ENCODE measurements around the gene RPTOR.

RPTOR gene

DNA sequence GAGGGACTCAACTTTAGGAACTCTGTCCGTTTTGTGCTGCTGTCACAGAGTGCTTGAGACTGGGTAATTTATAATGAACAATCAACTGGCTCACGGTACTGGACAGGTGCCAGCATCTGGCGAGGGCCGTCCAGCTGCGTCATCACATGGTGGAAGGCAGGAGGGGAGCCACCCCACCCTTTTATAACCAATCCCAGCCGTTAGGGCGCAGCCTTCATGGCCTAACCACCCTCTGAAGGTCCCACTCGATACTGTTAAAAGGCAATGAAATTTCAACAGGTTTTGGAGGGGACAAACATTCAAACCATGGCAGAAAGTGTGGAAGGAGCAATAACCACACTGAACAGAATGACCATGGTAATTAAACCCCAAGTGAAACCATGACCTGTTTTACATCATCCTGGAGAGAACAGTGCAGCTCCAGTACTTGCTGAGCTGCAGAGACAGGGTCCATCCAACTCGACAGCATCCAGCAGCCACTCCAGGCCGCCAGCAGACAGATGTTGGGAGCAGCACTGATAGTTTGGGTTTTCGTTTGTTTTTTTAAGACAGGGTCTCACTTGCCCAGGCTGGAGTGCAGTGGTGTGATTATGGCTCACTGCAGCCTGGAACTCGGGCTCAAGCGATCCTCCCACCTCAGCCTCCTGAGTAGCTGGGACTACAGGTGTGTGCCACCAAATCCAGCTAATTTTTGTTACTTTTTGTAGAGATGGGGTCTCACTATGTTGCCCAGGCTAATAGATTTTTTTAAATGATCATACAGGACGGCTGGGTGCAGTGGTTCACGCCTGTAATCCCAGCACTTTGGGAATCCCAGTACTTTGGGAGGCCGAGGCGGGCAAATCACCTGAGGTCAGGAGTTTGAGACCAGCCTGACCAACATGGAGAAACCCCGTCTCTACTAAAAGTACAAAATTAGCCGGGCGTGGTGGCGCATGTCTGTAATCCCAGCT is 458.0 kb downstream of the RPTOR start:
- no peaks in the 10 kb centered on the region for H3K9me3 ChIP-seq (ENCODE audit: control insufficient read depth, insufficient read depth, low read length)

DNA sequence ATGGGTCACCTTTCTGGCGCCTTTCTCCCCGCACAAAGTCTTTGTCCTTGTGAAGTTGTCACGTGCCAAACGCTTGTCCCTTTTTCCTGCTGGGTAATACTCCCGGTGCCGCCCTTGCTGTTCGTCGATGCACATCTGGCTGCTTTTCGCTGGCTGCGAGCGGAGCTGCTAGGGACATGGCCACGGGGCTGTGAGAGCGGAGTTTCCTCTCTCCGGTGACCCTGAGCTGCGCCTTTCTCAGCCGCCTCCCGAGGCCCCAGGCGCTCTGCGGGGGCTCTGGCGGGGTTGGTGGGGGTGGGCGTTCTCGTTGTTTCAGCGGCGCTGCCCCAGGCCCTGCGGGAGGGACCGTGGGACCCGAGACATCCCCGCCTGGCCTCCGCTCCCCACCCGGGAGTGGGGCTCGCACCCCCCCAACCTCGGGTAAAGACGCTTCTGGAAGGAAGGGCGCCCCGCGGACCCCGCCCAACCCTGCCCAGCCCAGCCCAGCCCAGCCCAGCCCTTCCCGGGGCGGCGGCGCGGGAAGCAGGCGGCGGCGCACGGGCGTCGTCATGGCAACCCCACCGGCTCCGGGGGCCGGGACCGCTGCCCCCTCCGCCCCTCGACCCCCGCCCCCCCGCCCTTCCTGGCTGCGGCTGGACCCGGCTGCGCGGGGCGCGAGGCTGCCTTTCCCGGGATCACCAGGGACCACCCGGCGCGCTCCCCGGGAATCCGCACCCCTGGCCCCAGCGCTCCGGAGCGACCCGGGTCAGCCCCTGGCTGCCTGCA is 459.3 kb downstream of the RPTOR start:
- Histone ChIP-seq H3K36me3 (ENCODE audit: control insufficient read depth, insufficient read depth, low read length) (peaks cover 6% of the 10 kb centered on the region; the same call in 1 of the 2 replicates), H3K4me1 (ENCODE audit: control insufficient read depth, insufficient read depth, low read length) (no peaks in the 10 kb centered on the region; the same call in 1 of the 2 replicates), H3K27me3 (ENCODE audit: control insufficient read depth, insufficient read depth, low read length) (peaks cover 10% of the 10 kb centered on the region; the same call in 1 of the 2 replicates), H3K4me3 (ENCODE audit: low read length) (peak overlapping the region; percentile 13; the same call in 1 of the 2 replicates), H3K9me3 (ENCODE audit: control insufficient read depth, insufficient read depth, low read length) (no peaks in the 10 kb centered on the region), H3K27ac (ENCODE audit: low read length) (no peak overlapping the region)
- no peak for DNase-seq (ENCODE audit: low read depth, low spot score)
- no CpG with 5 or more reads among the region's 72 CpGs for WGBS (ENCODE audit: insufficient coverage, insufficient read length)

More for the DNA sequence above, 458.0 kb downstream of the RPTOR start:
- Histone ChIP-seq H3K36me3 (ENCODE audit: control insufficient read depth, insufficient read depth, low read length) (peaks cover 16% of the 10 kb centered on the region), H3K4me3 (ENCODE audit: low read length) (no peak overlapping the region), H3K4me1 (ENCODE audit: control insufficient read depth, insufficient read depth, low read length) (no peaks in the 10 kb centered on the region; the same call in 1 of the 2 replicates), H3K27ac (ENCODE audit: low read length) (no peak overlapping the region), H3K27me3 (ENCODE audit: control insufficient read depth, insufficient read depth, low read length) (peaks cover 10% of the 10 kb centered on the region; the same call in 1 of the 2 replicates)
- no peak for DNase-seq (ENCODE audit: low read depth, low spot score)
- no CpG with 5 or more reads among the region's 21 CpGs for WGBS (ENCODE audit: insufficient coverage, insufficient read length)

DNA sequence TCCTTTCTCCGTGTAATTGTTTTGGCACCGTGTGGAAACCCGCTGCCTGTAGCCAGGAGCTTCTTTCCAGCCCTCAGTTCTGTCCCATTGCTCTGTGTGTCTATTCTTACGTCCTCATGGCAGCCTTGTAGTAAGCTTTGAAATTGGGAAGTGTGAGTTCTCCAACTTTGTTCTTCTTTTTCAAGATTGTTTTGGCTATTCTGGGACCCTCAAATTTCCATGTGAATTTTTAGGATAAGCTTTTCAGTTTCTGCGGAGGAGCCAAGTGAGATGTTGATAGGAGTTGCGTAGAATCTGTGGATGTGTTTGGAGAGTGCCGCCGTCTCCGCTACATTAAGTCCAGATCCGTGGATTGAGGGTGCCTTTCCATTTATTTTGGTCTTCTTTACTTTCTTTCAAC is 462.3 kb downstream of the RPTOR start:
- no peak for DNase-seq (ENCODE audit: low read depth, low spot score)
- H3K4me1 ChIP-seq (ENCODE audit: control insufficient read depth, insufficient read depth, low read length), result no peaks in the 10 kb centered on the region; the same call in 1 of the 2 replicates
- H3K4me3 ChIP-seq (ENCODE audit: low read length), result no peak overlapping the region
- WGBS (ENCODE audit: insufficient coverage, insufficient read length), result no CpG with 5 or more reads among the region's 10 CpGs
- H3K27ac ChIP-seq (ENCODE audit: low read length), result no peak overlapping the region
- no peaks in the 10 kb centered on the region for H3K36me3 ChIP-seq (ENCODE audit: control insufficient read depth, insufficient read depth, low read length)
- H3K9me3 ChIP-seq (ENCODE audit: control insufficient read depth, insufficient read depth, low read length), result no peaks in the 10 kb centered on the region; the same call in 1 of the 2 replicates
- H3K27me3 ChIP-seq (ENCODE audit: control insufficient read depth, insufficient read depth, low read length), result peaks cover 10% of the 10 kb centered on the region; the same call in 1 of the 2 replicates

DNA sequence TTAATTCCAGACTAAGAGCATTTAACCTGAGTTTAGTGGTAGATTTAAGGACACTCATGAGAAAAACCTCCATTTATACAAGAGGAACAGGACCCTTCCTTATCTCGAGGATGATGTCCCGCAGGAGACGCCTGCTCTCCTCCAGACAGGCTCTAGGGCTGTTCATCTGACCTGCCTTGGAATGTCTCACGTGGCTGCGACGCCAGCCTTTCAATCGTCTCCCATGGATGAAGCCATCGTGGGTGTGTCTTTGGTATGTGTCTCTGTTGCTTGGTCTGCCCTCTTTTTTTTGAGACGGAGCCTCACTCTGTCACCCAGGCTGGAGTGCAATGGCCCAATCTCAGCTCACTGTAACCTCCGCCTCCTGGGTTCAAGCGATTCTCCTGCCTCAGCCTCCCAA is 463.5 kb downstream of the RPTOR start:
- no peak overlapping the region for H3K27ac ChIP-seq (ENCODE audit: low read length)
- no peak for DNase-seq (ENCODE audit: low read depth, low spot score)
- H3K4me1 ChIP-seq (ENCODE audit: control insufficient read depth, insufficient read depth, low read length), result no peaks in the 10 kb centered on the region; the same call in 1 of the 2 replicates
- peaks cover 7% of the 10 kb centered on the region; the same call in 1 of the 2 replicates for H3K27me3 ChIP-seq (ENCODE audit: control insufficient read depth, insufficient read depth, low read length)
- no peaks in the 10 kb centered on the region for H3K36me3 ChIP-seq (ENCODE audit: control insufficient read depth, insufficient read depth, low read length)
- H3K4me3 ChIP-seq (ENCODE audit: low read length), result no peak overlapping the region
- no peaks in the 10 kb centered on the region; the same call in 1 of the 2 replicates for H3K9me3 ChIP-seq (ENCODE audit: control insufficient read depth, insufficient read depth, low read length)
- no CpG with 5 or more reads among the region's 11 CpGs for WGBS (ENCODE audit: insufficient coverage, insufficient read length)

DNA sequence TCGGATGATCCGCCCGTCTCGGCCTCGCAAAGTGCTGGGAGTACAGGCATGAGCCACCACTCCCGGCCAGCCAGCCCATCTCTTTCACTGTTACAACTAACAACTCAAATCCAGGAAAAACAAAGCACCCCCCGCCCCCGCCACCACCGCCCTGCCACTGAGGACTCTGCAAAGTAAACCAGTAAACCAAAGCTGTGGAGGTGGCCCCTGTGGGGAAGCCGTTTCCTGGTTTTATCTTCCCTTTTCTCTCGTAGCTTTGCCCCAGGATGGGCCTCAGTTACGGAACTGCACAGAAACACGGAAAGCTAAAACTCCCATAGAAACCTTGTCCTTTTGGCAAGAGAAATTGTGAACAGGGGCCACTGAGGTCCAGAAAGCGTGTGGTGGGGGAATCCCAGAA is 464.5 kb downstream of the RPTOR start:
- Histone ChIP-seq H3K36me3 (ENCODE audit: control insufficient read depth, insufficient read depth, low read length) (no peaks in the 10 kb centered on the region), H3K4me3 (ENCODE audit: low read length) (no peak overlapping the region), H3K27ac (ENCODE audit: low read length) (no peak overlapping the region), H3K9me3 (ENCODE audit: control insufficient read depth, insufficient read depth, low read length) (no peaks in the 10 kb centered on the region; the same call in 1 of the 2 replicates), H3K27me3 (ENCODE audit: control insufficient read depth, insufficient read depth, low read length) (peaks cover 7% of the 10 kb centered on the region; the same call in 1 of the 2 replicates), H3K4me1 (ENCODE audit: control insufficient read depth, insufficient read depth, low read length) (no peaks in the 10 kb centered on the region)
- no CpG with 5 or more reads among the region's 14 CpGs for WGBS (ENCODE audit: insufficient coverage, insufficient read length)
- no peak for DNase-seq (ENCODE audit: low read depth, low spot score)

DNA sequence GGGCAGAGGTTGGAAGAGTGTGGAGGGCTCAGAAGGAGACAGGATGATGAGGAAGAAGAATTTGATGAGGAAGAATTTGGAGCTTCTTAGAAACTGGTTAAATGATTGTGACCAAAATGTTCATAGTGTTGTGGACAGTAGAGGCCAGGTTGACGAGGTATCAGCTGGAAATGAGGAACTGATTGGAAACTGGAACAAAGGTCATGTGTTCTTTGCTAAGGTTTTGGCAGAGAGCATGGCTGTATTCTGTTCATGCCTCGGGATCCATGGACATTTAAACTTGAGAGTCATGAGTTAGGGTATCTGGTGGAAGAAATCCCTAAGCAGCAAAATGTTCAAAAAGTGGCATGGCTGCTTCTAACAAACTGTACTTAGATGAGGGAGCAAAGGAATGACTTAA is 466.3 kb downstream of the RPTOR start:
- H3K4me3 ChIP-seq (ENCODE audit: low read length), result no peak overlapping the region
- WGBS (ENCODE audit: insufficient coverage, insufficient read length), result no CpG with 5 or more reads among the region's 2 CpGs
- no peaks in the 10 kb centered on the region for H3K36me3 ChIP-seq (ENCODE audit: control insufficient read depth, insufficient read depth, low read length)
- DNase-seq (ENCODE audit: low read depth, low spot score), result no peak
- H3K9me3 ChIP-seq (ENCODE audit: control insufficient read depth, insufficient read depth, low read length), result no peaks in the 10 kb centered on the region; the same call in 1 of the 2 replicates
- H3K27me3 ChIP-seq (ENCODE audit: control insufficient read depth, insufficient read depth, low read length), result peaks cover 2% of the 10 kb centered on the region; the same call in 1 of the 2 replicates
- H3K27ac ChIP-seq (ENCODE audit: low read length), result no peak overlapping the region
- no peaks in the 10 kb centered on the region for H3K4me1 ChIP-seq (ENCODE audit: control insufficient read depth, insufficient read depth, low read length)

DNA sequence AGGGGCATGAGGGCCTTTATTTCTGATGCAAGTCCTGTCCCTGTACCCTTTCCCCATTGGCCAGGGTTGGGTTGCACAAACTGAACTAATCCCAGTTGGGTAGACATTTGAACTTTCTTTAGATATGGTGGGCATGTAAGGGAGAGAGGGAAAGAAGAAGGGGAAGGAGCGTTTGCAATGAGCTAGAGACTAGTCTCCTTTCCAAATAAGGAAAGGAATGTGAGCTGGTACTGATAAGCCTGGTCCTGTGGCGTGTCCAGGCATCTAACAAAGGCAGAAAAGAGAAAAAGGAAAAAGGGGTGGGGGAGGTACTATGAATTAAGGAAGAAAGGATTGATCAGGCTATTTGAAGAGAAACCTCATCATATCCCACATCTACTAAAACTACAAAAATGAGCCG is 467.3 kb downstream of the RPTOR start:
- WGBS (ENCODE audit: insufficient coverage, insufficient read length), result no CpG with 5 or more reads among the region's 3 CpGs
- Histone ChIP-seq H3K27me3 (ENCODE audit: control insufficient read depth, insufficient read depth, low read length) (no peaks in the 10 kb centered on the region), H3K27ac (ENCODE audit: low read length) (no peak overlapping the region), H3K36me3 (ENCODE audit: control insufficient read depth, insufficient read depth, low read length) (no peaks in the 10 kb centered on the region), H3K9me3 (ENCODE audit: control insufficient read depth, insufficient read depth, low read length) (no peaks in the 10 kb centered on the region; the same call in 1 of the 2 replicates), H3K4me1 (ENCODE audit: control insufficient read depth, insufficient read depth, low read length) (no peaks in the 10 kb centered on the region), H3K4me3 (ENCODE audit: low read length) (no peak overlapping the region)
- DNase-seq (ENCODE audit: low read depth, low spot score), result no peak

DNA sequence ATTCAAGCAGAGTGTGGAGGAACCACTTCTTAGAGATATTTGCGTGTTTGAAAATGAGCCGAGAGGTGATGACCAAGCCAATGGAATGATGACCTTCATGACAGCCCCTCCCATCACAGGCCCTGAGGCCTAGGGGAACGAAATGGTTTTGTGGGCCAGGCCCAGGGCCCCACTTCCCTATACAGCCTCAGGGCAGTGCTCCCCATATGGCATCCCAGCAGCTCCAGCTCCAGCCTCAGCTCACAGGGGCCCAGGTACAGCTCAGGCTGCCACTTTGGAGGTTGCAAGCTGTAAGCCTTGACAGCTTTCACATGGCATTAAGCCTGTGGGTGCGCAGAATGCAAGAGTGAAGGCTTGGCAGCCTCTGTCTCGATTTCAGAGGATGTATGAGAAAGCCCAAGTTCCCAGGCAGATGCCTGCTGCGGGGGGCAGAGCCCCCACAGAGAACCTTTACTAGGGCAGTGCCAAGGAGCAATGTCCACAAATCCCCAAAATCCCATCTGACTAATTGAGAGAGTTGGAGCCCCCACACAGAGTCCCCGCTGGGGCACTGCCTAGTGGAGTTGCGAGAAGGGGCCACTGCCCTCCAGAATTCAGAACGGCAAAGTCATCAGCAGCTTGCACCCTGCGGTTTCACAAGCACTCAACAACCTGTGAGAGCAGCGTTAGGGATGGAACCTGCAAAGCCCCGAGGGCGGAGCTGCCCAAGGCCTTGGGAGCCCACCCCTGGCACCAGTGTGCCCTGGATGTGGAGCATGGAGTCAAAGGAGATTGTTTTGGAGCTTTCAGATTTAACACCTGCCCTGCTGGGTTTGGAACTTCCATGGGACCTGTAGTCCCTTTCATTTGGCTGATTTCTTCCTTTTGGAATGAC is 468.2 kb downstream of the RPTOR start:
- Histone ChIP-seq H3K27me3 (ENCODE audit: control insufficient read depth, insufficient read depth, low read length) (no peaks in the 10 kb centered on the region), H3K4me3 (ENCODE audit: low read length) (no peak overlapping the region), H3K27ac (ENCODE audit: low read length) (no peak overlapping the region), H3K4me1 (ENCODE audit: control insufficient read depth, insufficient read depth, low read length) (no peaks in the 10 kb centered on the region), H3K9me3 (ENCODE audit: control insufficient read depth, insufficient read depth, low read length) (no peaks in the 10 kb centered on the region; the same call in 1 of the 2 replicates), H3K36me3 (ENCODE audit: control insufficient read depth, insufficient read depth, low read length) (no peaks in the 10 kb centered on the region)
- no CpG with 5 or more reads among the region's 13 CpGs for WGBS (ENCODE audit: insufficient coverage, insufficient read length)
- DNase-seq (ENCODE audit: low read depth, low spot score), result no peak

DNA sequence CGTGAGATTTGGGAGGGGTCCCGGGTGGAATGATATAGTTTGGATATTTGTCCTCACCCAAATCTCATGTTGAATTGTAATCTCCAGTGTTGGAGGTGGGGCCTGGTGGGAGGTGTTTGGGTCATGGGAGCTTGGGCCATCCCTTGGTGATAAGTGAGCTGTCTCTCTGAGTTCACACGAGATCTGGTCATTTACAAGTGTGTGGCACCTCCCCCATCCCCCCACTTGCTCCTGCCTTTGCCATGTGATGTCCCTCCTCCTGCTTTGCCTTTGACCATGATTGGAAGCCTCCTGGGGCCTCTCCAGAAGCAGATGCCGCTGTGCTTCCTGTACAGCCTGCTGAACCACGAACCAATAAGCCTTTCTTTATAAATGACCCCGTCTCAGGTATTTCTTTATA is 469.0 kb downstream of the RPTOR start:
- H3K9me3 ChIP-seq (ENCODE audit: control insufficient read depth, insufficient read depth, low read length), result no peaks in the 10 kb centered on the region; the same call in 1 of the 2 replicates
- H3K4me3 ChIP-seq (ENCODE audit: low read length), result no peak overlapping the region
- no CpG with 5 or more reads among the region's 6 CpGs for WGBS (ENCODE audit: insufficient coverage, insufficient read length)
- no peak for DNase-seq (ENCODE audit: low read depth, low spot score)
- H3K36me3 ChIP-seq (ENCODE audit: control insufficient read depth, insufficient read depth, low read length), result no peaks in the 10 kb centered on the region
- H3K4me1 ChIP-seq (ENCODE audit: control insufficient read depth, insufficient read depth, low read length), result no peaks in the 10 kb centered on the region
- no peak overlapping the region for H3K27ac ChIP-seq (ENCODE audit: low read length)
- no peaks in the 10 kb centered on the region for H3K27me3 ChIP-seq (ENCODE audit: control insufficient read depth, insufficient read depth, low read length)
